Left forelimb (tissue), 1 donor: ENCODE data around the gene SCGN.

Experiments
- DNase-seq: peaks from one replicate; pipeline ENCODE4 v3.0.0-alpha.2; 2018; ENCODE audit warnings: low spot score

SCGN gene

DNA sequence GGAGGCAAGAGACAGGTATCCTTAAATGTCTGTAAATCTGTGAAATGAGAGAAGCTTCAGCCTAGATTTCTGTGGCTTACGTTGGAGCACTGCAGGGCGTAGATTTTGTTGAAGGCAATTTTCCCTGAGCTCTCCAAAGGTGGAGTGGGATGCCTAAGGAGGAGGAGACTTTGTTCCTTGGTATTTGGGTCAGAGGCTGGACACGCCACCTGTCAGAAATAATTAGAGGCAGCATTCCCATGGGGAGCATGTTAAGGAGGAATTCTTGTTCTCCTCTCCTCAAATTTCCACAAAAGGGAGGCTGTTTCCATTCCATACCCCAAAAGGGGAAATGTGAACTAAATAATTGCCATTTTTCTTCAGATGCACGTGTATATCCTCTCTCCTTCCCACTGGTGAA lies 11.1 kb upstream of the SCGN start:
- DNase-seq: no peak

DNA sequence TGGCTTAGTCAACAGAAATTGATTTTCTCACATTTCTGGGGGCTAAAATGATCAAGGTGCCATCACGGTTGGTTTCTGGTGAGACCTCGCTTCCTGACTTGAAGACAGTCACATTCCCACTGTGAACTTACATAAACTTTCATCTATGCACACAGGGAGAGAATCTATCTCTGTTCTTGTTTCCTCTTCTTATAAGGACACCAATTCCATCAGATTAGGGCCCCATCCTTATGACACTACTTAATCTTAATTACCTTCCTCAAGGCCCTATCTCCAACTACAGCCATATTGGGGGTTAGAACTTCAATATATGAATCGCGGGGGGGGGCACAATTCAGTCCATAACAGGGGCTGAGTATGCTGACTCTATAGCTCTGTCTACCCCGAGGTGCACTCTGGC lies 10.6 kb upstream of the SCGN start:
- DNase-seq: no peak

DNA sequence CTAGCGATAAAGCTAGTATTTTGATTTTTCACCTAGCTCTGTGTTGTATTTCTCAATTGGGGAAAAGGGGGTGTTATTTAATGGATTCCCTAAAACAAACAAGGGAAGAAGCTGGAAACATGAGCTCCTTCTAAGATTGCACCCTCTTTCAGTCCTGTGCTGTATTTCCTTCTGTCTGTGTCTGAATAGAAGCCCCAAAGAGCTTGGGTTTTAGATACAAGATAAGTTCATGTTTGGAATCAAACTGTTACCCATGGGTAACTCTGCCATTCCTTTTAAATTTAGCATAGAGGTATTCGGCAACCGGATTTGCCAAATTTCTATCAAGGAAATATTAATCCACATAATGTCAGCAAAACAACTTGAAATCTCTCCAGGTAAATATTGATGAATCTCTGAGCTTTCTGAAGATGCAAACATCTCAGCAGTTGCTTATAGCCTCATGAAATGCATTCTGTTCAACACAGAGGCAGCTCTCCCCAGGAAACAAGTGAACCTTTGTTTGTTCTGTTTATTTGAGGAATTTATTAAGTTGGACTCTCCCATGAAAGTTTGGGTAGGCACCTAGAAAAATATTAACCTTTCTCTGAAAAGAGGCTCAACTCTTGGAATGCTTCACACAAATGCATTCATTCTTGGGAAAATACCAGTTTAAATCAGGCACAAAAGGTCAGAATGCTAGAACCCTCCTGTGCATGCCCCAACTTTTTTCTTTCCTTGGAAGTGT lies 9.9 kb upstream of the SCGN start:
- no peak for DNase-seq

DNA sequence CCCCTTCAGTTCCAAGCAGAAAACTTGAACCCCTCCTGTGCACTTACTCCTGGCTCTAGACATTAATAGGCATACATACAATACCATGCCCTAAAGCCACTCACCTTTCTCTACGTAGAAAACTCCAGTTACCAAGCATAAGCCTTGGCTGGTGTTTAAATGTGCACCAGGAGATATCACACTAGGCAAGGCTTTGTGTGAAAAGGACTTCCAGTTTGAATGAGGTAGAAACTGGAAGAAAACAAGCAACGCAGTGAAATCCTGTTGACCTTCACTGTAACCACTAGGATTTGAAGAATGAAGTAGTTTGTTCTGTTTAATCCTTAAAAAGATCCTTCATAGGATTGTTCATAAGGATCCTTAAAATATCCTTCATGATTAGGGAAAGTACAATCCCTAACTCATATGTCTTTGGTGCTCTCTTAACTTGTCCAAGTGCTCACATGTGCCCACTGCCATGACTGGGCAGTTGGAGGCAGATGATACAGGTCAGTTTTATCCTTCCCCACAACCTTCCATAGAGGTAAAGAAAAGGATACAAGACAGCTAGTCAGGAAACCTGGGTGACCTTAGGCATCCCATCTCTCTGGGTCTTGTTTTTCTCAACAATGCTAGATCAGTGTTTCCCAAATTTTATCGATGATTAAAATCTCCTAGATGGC lies 9.2 kb upstream of the SCGN start:
- DNase-seq: no peak

DNA sequence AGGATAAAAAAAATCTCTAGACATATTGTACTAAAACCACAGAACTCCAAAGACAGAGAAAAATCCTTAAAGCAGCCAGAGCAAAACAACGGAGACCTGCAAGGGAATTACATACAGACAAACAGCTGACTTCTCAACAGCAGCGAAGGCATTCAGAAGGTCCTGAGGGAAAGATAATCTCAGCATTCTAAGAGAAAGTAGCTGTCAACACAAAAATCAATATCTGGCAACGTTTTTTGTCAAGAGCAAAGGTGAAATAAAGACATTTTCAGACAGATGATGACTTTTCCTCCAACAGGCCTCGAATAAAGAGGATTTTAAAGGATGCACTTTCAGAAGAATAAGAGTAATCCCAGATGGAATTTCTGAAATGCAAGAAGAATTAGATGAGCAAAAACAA lies 6.1 kb upstream of the SCGN start:
- no peak for DNase-seq

DNA sequence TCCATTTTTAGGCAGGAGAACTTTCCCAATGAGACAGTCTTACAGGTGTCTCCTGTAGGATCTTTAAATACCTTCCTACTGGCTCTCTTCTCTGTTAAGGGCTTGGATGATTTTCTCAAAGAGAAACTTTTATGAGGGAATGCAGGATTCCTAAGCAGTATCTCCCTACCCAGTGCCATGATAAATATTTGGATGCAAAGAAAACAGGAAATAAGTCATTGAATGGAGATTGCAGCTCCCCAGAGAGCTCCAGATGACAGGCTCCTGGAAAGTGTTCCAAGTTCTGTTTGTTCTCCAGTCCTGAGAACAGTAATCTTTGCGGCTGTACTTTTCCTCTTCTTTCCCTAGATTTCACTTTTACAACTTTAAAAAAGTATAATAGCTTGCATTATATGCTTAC lies 2.4 kb upstream of the SCGN start:
- DNase-seq: no peak

DNA sequence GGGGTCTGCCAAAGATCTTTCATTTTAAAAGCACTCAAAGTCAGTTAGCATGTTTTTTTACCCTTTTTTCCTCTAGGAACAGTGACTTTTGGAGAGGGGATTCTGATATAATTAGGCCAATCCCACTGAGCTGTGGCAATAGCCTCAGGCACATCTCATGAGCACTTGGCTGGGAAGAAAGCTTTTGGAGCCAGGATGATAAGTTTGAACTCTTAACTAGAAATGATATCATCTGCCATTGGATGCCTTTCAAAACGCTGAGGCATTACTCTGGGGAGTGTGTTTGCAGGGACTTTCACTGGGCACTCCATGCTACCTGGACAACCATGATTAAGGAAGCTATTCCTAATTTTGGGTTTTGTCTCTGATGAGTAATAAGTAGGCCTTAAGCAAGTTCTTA lies 3.7 kb downstream of the SCGN start:
- DNase-seq: no peak

DNA sequence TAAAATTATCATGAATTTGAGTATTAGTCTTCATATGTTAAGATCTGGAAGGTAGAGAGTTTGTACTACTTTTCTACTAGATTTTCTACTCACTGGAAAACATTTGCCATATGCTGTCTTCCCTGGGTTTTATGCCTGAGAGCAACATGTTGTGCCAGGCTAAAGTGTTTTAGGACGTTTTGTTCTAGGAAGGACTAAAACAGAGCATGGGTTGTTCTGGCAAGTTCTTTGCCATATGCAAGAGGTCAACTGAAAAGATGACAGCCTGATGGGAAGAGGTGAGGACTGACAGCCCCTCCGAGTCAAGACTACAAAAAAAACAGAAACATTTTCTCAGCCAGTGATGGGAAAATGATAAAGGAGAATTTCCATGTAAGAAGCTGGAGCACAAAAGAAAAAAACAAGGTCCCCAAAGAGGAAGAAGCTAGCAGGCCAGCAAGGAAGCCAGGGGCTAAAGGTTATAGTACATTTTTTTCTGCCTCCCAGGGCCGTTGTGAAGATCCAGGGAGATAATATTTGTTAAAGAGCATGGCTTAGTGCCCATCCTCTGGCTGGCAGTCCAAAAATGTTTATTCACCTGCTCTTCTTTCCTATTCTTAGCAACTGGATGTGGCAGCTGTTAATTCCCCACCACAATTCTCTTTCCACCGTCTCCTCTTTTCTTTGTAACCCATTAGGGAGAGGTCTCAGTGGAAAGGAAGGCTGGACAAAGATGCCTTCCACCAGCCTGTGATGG lies 7.8 kb downstream of the SCGN start:
- no peak for DNase-seq

DNA sequence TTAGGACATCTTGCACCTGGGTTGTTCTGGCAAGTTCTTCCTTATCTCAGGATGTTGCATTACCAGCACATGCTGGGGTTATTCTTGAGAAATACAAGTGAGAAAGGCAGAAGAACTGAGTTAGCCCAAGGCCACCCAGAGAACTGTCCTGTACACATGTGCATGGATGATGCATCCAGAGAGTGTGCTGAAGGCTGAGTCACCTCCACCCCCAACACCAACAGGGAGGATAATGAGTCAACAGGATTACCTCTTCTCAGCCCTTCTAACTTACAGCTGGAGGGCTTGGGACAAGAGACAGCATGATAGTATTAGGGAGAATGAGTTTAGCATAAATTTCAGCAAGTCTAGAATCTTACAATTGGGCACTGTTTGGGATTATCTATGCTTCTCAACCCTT lies 8.5 kb downstream of the SCGN start:
- DNase-seq: no peak

DNA sequence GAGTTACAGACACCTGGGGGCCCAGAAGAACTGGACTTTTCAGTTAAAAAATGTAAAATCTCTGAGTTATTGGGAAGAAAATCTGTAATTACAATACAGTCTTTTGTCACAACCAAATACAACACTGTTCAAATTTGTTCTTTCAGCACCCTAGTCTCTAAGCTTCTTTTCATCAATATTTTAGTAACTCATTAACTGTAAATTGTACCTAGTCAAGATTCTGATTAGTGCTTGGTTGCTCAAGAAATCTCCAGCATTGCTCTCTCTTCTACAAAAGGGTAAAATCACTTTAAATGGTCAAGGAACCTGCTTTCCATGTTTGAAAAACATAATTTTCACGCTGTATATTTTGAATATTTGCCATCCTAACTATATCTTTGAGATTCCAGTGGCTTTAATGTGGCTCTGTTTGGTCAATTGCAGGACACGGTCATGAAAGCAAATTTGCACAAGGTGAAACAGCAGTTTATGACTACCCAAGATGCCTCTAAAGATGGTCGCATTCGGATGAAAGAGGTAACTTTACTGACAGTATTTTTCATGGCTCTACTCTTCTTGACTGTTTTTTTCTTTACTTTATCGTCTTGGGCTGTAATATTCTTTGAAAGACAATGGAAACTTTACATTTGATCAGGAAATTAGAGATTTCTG lies 9.2 kb downstream of the SCGN start:
- no peak for DNase-seq

DNA sequence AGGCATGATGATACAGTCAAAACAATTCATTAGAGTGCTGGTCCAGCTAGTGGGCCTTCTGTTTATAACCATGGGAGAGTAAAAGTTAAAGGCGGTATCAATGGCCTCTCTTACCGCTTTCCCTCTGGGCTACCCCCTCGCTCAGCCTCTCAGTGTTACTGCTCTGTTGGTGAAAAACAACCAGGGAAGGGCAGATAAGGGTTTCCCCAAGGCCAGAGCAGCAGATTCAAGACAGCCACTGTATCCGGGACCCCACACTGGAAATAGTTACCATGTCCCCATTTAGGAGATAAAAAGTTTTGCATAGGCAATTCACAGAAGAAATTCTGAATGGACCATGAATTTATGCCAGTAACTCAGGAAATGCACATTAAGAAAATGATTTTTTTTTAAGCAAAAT lies 13.4 kb downstream of the SCGN start:
- no peak for DNase-seq

DNA sequence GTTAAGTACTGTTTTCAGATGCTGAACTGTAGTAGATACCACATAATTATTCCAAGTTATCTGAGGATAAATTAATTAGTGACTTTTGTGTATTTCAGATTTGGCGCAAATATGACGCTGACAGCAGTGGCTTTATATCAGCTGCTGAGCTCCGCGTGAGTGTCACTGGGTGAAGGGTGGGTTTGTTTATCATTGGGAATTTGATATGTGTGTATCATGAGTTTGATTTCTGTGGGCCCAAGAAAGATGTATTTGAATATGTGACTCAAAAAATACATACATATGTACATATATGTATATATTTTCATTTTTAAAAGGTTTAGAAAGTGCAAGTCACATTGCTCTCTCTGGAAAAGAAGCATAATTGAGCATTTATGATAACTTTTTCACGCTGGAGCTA lies 17.4 kb downstream of the SCGN start:
- no peak for DNase-seq

DNA sequence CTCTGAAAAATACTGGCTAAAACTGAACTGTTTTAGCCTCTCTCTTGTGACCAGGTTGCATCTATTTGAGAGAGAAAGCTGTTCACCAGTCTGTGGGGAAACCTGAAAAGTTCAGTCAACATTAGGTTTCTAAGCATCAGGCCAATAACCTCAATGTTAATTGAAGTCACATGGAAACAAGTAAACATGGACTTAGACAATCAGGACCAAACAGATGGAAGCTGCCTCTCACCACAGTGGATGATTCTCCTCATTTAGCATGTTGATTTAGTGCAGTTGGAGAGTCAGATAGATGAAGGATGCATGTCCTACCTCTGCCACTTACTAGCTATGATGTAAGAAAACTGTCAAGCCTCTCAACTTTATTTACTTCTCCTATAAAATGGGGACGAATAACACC lies 18.2 kb downstream of the SCGN start:
- no peak for DNase-seq

DNA sequence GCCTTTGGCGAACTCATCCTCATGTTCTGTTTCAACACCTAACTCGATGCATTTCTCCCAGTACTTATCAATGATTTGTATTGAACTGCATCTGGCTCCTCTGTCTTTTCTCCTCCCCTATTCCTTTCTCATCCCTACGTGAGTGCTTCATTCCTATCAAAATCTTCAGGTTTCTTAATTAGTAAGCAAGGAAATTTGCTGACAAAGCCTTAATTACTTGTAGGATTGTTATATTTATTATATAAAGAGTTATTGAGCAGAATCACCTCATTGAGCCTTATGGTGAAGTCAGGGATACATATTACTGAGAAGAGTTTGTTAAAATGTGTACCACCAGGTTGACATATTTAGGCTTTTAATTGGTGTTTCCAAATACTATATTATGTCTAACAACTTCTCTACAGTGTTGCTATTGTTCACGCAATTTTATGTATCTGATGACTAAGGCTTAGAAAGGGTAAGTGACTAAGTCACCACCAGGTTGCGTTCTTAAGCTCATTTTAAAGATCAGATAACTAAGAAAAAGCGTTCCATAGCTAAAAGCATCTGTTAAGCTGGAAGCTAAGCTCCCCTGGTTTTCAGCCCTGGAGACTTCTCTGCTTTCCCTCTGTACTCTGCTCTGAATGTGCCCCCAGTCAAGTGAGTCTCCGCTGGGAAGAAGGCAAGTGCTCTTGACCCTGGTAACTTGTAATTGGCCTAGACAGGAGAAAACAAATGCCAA lies 18.9 kb downstream of the SCGN start:
- no peak for DNase-seq

DNA sequence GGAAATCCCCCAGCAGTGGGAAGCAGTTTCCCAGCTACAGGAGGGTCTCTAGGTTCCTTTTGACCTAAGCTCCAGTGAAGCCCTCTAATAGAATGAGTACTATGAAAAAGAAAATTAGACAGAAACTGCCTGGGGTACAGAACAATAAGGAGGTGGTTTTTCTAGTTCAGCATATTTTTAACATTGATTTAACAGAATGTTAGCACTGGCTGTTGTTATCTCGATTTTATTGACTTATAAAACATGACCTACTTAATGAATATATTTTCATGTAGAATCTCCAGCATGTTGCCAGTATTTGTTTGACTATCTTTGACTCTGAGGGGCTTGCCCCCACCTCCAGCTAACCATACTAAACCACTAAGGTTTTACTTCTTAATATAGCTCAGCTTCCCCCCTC lies 19.6 kb downstream of the SCGN start:
- no peak for DNase-seq

DNA sequence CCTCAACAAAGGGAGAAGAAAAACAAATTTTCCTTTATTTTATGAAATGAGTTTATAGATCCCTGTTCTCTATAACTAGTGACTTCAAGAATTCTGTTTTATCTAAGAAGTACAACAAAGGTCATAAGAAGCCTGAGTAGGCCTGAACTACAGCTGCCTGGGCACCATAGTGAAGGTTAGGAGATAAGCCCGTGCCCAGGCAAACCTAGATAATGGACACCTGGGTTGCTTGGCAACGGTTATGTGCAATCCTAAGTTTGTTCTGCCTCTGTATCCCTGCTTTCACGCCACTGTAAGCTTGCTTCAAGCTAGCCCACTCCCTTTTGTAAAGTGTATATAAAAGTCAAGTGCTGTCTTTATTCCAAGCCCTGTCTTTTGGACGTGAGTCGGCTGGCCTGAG lies 23.2 kb downstream of the SCGN start:
- no peak for DNase-seq

DNA sequence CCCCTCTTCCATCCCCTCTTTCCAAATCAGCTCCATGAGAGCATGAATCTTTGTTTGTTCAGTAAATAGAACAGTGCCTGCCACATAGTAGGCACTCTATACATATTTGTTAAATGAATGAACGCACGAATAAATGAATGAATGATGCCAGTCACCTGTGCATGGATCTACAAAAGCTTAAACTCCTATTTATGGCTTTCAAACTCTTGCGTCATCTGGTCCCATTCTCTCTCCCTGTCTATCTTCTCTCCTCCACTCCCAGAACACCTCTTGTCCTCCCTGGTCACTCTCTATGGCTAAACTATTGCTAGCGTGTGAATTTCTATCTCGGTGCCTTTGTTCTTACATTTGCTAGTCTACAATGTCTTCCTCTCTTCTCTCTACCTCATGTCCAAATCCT lies 24.8 kb downstream of the SCGN start:
- no peak for DNase-seq

DNA sequence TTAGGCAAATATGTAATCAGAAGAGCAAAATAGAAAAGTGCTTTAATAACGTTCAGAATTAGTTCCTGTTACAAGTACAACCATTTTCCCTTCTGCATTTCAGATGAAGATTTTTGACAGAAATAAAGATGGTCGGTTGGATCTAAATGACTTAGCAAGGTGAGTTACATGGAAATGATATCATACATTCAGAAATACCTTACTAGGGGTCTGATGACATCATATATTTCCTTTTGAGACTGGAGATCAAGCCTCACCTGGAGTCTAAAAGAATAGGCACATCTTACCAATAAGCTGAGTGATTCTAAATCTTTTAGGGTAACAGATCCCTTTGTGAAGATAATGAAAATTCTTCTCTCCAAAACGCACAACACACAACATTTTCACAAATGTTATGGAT lies 29.8 kb downstream of the SCGN start:
- no peak for DNase-seq

DNA sequence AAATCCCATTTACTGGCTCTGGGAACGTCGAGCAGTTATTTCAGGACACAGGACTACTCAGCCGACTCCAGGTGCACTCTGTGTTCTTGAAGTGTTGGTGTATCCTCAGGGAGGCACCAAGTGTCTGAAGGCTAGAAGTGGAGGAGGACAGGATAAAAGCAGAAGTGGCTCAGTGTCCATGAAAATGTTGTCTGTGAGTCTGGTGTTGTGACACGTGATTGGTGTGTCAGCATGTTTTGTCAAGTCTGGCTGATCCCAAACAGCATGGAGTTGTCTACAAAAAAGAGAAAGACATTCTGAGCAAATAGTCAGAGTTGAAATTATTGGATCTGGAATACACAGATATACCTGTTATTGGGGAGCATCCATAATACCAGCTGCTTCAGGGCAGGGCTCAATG lies 30.3 kb downstream of the SCGN start:
- DNase-seq: no peak

DNA sequence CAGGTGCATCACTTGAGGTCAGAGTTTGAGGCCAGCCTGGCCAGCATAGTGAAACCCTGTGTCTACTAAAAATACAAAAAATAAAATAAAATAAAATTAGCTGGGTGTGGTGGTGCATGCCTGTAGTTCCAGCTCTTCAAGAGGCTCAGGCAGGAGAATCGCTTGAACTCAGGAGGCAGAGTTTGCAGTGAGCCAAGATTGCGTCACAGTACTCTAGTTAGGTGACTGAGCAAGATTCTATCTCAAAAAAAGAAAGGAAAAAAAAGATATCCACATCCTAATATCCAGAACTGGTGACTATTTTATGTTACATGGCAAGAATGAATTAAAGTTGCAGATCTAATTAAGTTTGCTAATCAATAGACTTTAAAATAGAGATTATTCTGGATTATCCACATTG lies 32.5 kb downstream of the SCGN start:
- DNase-seq: no peak

DNA sequence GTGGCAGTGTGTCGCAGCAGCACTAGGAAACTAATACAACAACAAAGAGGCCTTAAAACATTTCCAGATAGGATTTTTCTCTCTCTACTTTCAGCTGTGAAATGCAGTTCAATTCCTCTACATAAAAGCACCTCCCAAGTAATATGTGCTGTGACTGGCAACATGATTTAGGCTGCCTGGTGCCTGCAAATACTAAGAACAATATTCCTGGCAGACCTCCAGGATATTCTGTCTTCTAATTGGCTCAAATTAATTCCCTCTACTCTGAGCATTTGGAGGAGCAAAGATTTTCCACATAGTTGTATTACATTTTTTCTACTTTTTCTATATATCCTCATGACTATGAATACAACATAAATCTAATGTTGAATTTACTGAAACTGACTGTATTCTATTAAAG lies 33.2 kb downstream of the SCGN start:
- no peak for DNase-seq

DNA sequence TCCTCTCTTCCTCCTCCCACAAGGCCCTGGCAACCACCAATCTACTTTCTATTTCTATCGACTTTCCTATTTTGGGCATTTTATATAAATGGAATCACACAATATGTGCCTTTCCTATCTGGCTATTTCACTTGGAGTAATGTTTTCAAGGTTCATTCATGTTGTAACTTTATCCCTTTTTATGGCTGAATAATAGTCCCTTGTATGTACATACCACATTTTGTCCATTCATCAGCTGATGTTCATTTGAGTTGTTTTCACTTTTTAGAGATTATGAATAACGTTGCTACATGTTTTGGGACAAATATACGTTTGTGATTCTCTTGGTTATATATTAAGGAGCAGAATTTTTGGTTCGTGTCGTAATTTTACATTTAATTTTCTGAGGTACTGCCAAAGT lies 33.9 kb downstream of the SCGN start:
- no peak for DNase-seq
